CD4-positive, alpha-beta T cell (primary cell): ENCODE results near the gene NDUFA7. TPM values are rescaled to one million over a fixed set of nuclear protein-coding genes. Genes with fewer than 3 reads are reported as not detected.
"Not testable (repeated sequence)": the region's sequence is repeated elsewhere in the genome, so short reads cannot be mapped to it uniquely, and the experiment has no call there.

Experiments used
- ATAC-seq: fragments of 200-7000 bp; cut with Tn5 transposase; one replicate; pipeline ENCODE4 v1.10.0; 2022; ENCODE audit warnings: mild to moderate bottlenecking; ENCODE audit not compliant: poor library complexity
- CTCF ChIA-PET: fragments of 350-600 bp; sonication (Branson Sonifier 250); formaldehyde crosslinking; loops from one replicate; lab custom pipeline; 2021; ENCODE audit warnings: antibody characterized with exemption, inconsistent platforms; lab: Charles Lee
- POLR2A ChIA-PET: fragments of 350-600 bp; sonication (Branson Sonifier 250); formaldehyde crosslinking; loops from one replicate; lab custom pipeline; 2021; ENCODE audit warnings: antibody characterized with exemption, inconsistent platforms; lab: Charles Lee
- DNase-seq, 14 experiments: peaks; one replicate each; pipeline ENCODE4 v3.0.0-alpha.2; 2013 to 2020; ENCODE audit warnings: mixed read lengths in 2 of 14
- H3K27ac ChIP-seq, 2 donors: one replicate each; pipeline versions ENCODE4 v1.5.1 to v1.7.0; 2013; ENCODE audit warnings: low read length in 2 of 2, low read depth in 1 of 2, mild to moderate bottlenecking in 1 of 2
- H3K27me3 ChIP-seq, 2 experiments: 1 replicate in 1 of 2; 2 replicates in 1 of 2; pipeline versions ENCODE4 v1.6.1 to v1.7.0; 2013; ENCODE audit warnings: low read length in 2 of 2, control low read depth in 1 of 2, mild to moderate bottlenecking in 1 of 2, moderate library complexity in 1 of 2; ENCODE audit not compliant: insufficient read depth in 2 of 2, control insufficient read depth in 1 of 2
- H3K36me3 ChIP-seq: one replicate; pipeline ENCODE4 v1.6.1; 2013; ENCODE audit warnings: low read length, control low read depth; ENCODE audit not compliant: insufficient read depth
- H3K4me1 ChIP-seq: one replicate; pipeline ENCODE4 v1.6.1; 2013; ENCODE audit warnings: low read length, control low read depth; ENCODE audit not compliant: insufficient read depth
- H3K4me3 ChIP-seq: one replicate; pipeline ENCODE4 v1.5.1; 2013; ENCODE audit warnings: mild to moderate bottlenecking, low read length, moderate library complexity
- H3K9me3 ChIP-seq, 2 experiments: 1 replicate in 1 of 2; 2 replicates in 1 of 2; pipeline versions ENCODE4 v1.6.1 to v1.7.0; 2013; ENCODE audit warnings: low read length in 2 of 2, mild to moderate bottlenecking in 2 of 2, control low read depth in 1 of 2, moderate library complexity in 1 of 2; ENCODE audit not compliant: control insufficient read depth in 1 of 2, insufficient read depth in 1 of 2
- H3K27ac Mint-ChIP-seq: one replicate; pipeline ENCODE4 v1.8.0; 2020; ENCODE audit warnings: mixed read lengths
- H3K27me3 Mint-ChIP-seq: one replicate; pipeline ENCODE4 v1.8.0; 2021; ENCODE audit warnings: mixed read lengths
- H3K36me3 Mint-ChIP-seq: one replicate; pipeline ENCODE4 v1.8.0; 2021; ENCODE audit warnings: low read depth, mixed read lengths
- H3K4me1 Mint-ChIP-seq: one replicate; pipeline ENCODE4 v1.8.0; 2021; ENCODE audit warnings: low read depth, mixed read lengths
- H3K4me3 Mint-ChIP-seq: one replicate; pipeline ENCODE4 v1.8.0; 2020; ENCODE audit warnings: mild to moderate bottlenecking, mixed read lengths
- H3K9me3 Mint-ChIP-seq: one replicate; pipeline ENCODE4 v1.8.0; 2020; ENCODE audit warnings: mixed read lengths
- CTCF ChIP-seq: fragments of 200-600 bp; IDR thresholded peaks from one replicate; pipeline ENCODE4 v1.8.0; 2022; ENCODE audit warnings: antibody characterized with exemption, mild to moderate bottlenecking
- intact Hi-C, 2 experiments: fragments of 100-400 bp; cut with DNase I in 1 of 2; cut with micrococcal nuclease in 1 of 2; formaldehyde crosslinking; loops; one replicate each; pipeline versions ENCODE4 v1.15.1 to v1.9.0; 2023 to 2025; cut with DNase I, micrococcal nuclease
- total RNA-seq, 174 experiments: library from RNA in 2 of 174; stranded (reverse) in 2 of 174; gene quantifications; one replicate each; pipeline ENCODE4 v1.2.3 and lab custom pipeline; 2021 to 2026

Gene NDUFA7
- total RNA-seq, 2 experiments from 2014 or later = 42.0 to 42.7 TPM

GRCh38 chr19:8316351-8317125, 4.6 kb downstream of the NDUFA7 start:
- CTCF ChIA-PET = no interaction called here
- Mint-ChIP-seq H3K4me1 (peaks cover 22% of the 10 kb centered on the region), H3K4me3 (peak overlapping the region; percentile 30), H3K27me3 (no peaks in the 10 kb centered on the region), H3K27ac (no peak overlapping the region), H3K9me3 (no peaks in the 10 kb centered on the region), H3K36me3 (peaks cover 54% of the 10 kb centered on the region)
- Histone ChIP-seq H3K27me3 (no peaks in the 10 kb centered on the region), H3K4me3 (no peak overlapping the region), H3K9me3 (no peaks in the 10 kb centered on the region), H3K4me1 (peaks cover 13% of the 10 kb centered on the region), H3K36me3 (peaks cover 42% of the 10 kb centered on the region), H3K27ac (no peak overlapping the region)
- intact Hi-C loops = no loop called here
- ATAC-seq (no peak), DNase-seq (no peak)
- no peak for TF ChIP-seq CTCF
- POLR2A ChIA-PET = no interaction called here

- H3K4me3 ChIP-seq, H3K4me3 Mint-ChIP-seq, H3K27me3 Mint-ChIP-seq, intact Hi-C loops, H3K9me3 Mint-ChIP-seq, H3K27ac ChIP-seq, H3K4me1 Mint-ChIP-seq, POLR2A ChIA-PET, H3K4me1 ChIP-seq, DNase-seq, H3K27ac Mint-ChIP-seq, CTCF ChIA-PET, H3K27me3 ChIP-seq, H3K9me3 ChIP-seq, ATAC-seq: not testable (repeated sequence)
- peaks cover 46% of the 10 kb centered on the region for H3K36me3 Mint-ChIP-seq
- H3K36me3 ChIP-seq = peaks cover 53% of the 10 kb centered on the region
These were observed 6.1 kb downstream of the NDUFA7 start for GRCh38 chr19:8314981-8315640.

GRCh38 chr19:8311461-8312260, 9.5 kb downstream of the NDUFA7 start:
- Mint-ChIP-seq H3K4me1 (peaks cover 30% of the 10 kb centered on the region), H3K9me3 (no peaks in the 10 kb centered on the region), H3K27me3 (no peaks in the 10 kb centered on the region), H3K4me3 (no peak overlapping the region), H3K36me3 (peaks cover 53% of the 10 kb centered on the region), H3K27ac (no peak overlapping the region)
- POLR2A ChIA-PET = interaction anchor here (0.8 to 0.9 kb wide), 2 partner anchors 9 to 10 kb away, joined by 3 to 4 read pairs; partner anchors contain the start of genes NDUFA7 and RPS28
- intact Hi-C loops = no loop called here
- no peak for TF ChIP-seq CTCF
- Histone ChIP-seq H3K4me1 (peaks cover 32% of the 10 kb centered on the region), H3K36me3 (peaks cover 62% of the 10 kb centered on the region), H3K9me3 (no peaks in the 10 kb centered on the region), H3K27me3 (no peaks in the 10 kb centered on the region), H3K4me3 (no peak overlapping the region), H3K27ac (no peak overlapping the region)
- DNase-seq = no peak
- CTCF ChIA-PET = interaction anchor here (0.6 kb wide), 1 partner anchor 45 kb away, joined by 3 read pairs; no protein-coding TSS in a partner anchor
- no peak for ATAC-seq
